ENCODE results near the gene BEND3. TPM values are rescaled to one million over a fixed set of nuclear protein-coding genes. Genes with fewer than 3 reads are reported as not detected.

The BEND3 gene
- total RNA-seq, 1 donor from 2014 or later: 23.6 TPM

GRCh38 chr6:107132330-107132954 lies 17.1 kb upstream of the BEND3 start:
- TF ChIP-seq CTCF (IDR thresholded peaks at IDR 0.05; ENCODE audit: unreplicated experiment): peak; percentile 71
- no peaks in the 10 kb centered on the region for H3K9me3 Mint-ChIP-seq (ENCODE audit: low read depth)
- no peak overlapping the region for H3K27ac Mint-ChIP-seq
- no peak for DNase-seq (ENCODE audit: low spot score, unreplicated experiment)
- H3K36me3 Mint-ChIP-seq (ENCODE audit: insufficient read depth): no peaks in the 10 kb centered on the region
- H3K4me3 Mint-ChIP-seq (ENCODE audit: low read depth): no peak overlapping the region
- H3K4me1 Mint-ChIP-seq (ENCODE audit: low read depth): peaks cover 8% of the 10 kb centered on the region
- H3K27me3 Mint-ChIP-seq: no peaks in the 10 kb centered on the region

GRCh38 chr6:107129370-107129925 lies 14.1 kb upstream of the BEND3 start:
- no peak for DNase-seq (ENCODE audit: low spot score, unreplicated experiment)
- Mint-ChIP-seq H3K27me3 (no peaks in the 10 kb centered on the region), H3K27ac (no peak overlapping the region), H3K36me3 (ENCODE audit: insufficient read depth) (no peaks in the 10 kb centered on the region), H3K9me3 (ENCODE audit: low read depth) (no peaks in the 10 kb centered on the region), H3K4me1 (ENCODE audit: low read depth) (peaks cover 8% of the 10 kb centered on the region), H3K4me3 (ENCODE audit: low read depth) (no peak overlapping the region)
- TF ChIP-seq CTCF (IDR thresholded peaks at IDR 0.05; ENCODE audit: unreplicated experiment): no peak

- no peaks in the 10 kb centered on the region for H3K27me3 Mint-ChIP-seq
- H3K4me3 Mint-ChIP-seq (ENCODE audit: low read depth): no peak overlapping the region
- TF ChIP-seq CTCF (IDR thresholded peaks at IDR 0.05; ENCODE audit: unreplicated experiment): no peak
- no peaks in the 10 kb centered on the region for H3K36me3 Mint-ChIP-seq (ENCODE audit: insufficient read depth)
- no peaks in the 10 kb centered on the region for H3K9me3 Mint-ChIP-seq (ENCODE audit: low read depth)
- no peak overlapping the region for H3K27ac Mint-ChIP-seq
- H3K4me1 Mint-ChIP-seq (ENCODE audit: low read depth): peaks cover 8% of the 10 kb centered on the region
- no peak for DNase-seq (ENCODE audit: low spot score, unreplicated experiment)
Observed at GRCh38 chr6:107128577-107128976, 13.3 kb upstream of the BEND3 start.

GRCh38 chr6:107128175-107128574 lies 12.9 kb upstream of the BEND3 start:
- H3K27ac Mint-ChIP-seq: no peak overlapping the region
- H3K4me3 Mint-ChIP-seq (ENCODE audit: low read depth): no peak overlapping the region
- H3K36me3 Mint-ChIP-seq (ENCODE audit: insufficient read depth): no peaks in the 10 kb centered on the region
- no peaks in the 10 kb centered on the region for H3K27me3 Mint-ChIP-seq
- H3K4me1 Mint-ChIP-seq (ENCODE audit: low read depth): peaks cover 8% of the 10 kb centered on the region
- no peak for DNase-seq (ENCODE audit: low spot score, unreplicated experiment)
- H3K9me3 Mint-ChIP-seq (ENCODE audit: low read depth): no peaks in the 10 kb centered on the region
- TF ChIP-seq CTCF (IDR thresholded peaks at IDR 0.05; ENCODE audit: unreplicated experiment): no peak

- no peaks in the 10 kb centered on the region for H3K27me3 Mint-ChIP-seq
- H3K4me1 Mint-ChIP-seq (ENCODE audit: low read depth): peaks cover 10% of the 10 kb centered on the region
- H3K4me3 Mint-ChIP-seq (ENCODE audit: low read depth): no peak overlapping the region
Observed at GRCh38 chr6:107125771-107126170, 10.5 kb upstream of the BEND3 start.

More at GRCh38 chr6:107125771-107126170, 10.5 kb upstream of the BEND3 start:
- H3K36me3 Mint-ChIP-seq (ENCODE audit: insufficient read depth): no peaks in the 10 kb centered on the region
- no peak for TF ChIP-seq CTCF (IDR thresholded peaks at IDR 0.05; ENCODE audit: unreplicated experiment)
- H3K27ac Mint-ChIP-seq: no peak overlapping the region
- no peaks in the 10 kb centered on the region for H3K9me3 Mint-ChIP-seq (ENCODE audit: low read depth)
- no peak for DNase-seq (ENCODE audit: low spot score, unreplicated experiment)

All from progenitor cell of endocrine pancreas (in vitro differentiated cells).